ENCODE results near the gene ZBTB17. TPM values are rescaled to one million over a fixed set of nuclear protein-coding genes. Genes with fewer than 3 reads are reported as not detected.
"Not testable (repeated sequence)": the region's sequence is repeated elsewhere in the genome, so short reads cannot be mapped to it uniquely, and the experiment has no call there.

ZBTB17 gene
- polyA plus RNA-seq (ENCODE audit: insufficient read length), result 24.9 TPM

DNA sequence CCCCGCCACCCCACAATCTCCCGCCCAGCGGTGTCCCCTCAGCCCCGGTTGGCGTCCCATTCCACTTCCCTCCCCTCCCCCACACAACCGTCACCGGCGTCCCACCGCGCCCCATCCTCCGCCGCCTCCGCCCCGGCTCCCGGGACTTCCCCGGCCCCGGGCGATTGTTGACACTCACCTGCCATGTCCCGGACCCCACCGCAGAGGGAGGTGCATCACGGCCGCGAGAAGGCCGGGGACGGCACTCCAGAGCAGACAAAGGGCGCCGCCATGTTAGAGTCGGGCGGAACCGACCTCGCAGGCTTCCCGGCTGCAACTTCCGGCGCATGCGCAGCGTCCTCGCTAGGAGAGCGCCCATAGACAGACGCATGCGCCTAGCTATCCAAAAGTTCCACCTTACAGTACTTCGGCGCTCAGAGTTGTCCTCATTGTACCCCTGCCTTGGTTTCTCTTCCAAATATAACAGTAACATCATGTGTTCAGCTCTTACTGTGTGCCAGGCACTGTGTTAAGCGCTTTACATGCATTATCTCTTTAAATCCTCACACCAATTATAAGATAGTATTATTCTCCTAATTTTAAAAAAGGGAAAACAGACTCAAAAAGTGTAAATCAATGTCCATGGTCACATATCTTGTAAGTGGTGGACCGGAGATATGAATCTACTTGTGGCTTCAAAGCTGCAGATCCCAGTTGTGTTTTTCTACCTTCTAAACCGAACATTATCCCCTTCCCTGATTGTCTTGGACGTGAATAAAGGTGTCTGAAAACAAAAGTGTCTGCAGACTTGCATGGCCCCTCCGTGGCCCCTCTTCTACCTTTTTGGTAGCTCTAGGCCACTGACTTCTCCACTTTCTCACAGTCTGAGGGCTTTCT, at the start of gene ZBTB17:
Gene ZBTB17 (minus strand): TSS at position 297 of the 876 bp plus-strand sequence. CDS start 27,606 bp downstream, outside the sequence.
- peak; percentile 81 for DNase-seq (ENCODE audit: low read depth)

DNA sequence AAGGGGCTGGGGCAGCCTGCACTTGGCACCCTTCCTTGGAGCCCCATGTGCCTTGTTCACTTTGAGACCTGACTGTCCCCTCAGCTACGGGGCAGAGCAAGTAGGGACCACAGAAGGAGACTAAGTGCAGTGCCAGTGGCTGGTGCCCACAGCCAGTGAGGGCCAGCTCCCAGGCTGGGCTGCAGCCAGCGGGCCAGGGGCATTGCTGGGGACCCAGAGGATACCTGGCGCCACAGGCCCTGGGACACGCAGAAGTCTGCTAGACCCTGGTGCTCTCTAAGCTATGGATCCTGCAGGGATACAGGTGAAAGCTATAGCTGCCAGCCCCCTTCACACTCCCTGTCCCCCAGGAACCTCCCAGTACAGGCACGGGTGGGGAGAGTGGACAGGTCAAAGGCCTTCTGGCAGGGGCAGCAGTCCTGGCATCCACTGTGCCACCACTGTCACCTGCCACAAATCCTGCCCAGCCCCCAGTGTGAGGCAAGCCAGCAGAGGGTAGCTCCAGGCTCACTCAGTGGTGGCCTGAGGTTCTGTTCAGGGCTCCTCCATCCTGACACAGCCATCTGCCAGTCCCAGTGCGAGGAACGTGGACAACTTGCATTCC, 47.3 kb upstream of the ZBTB17 start:
- no peak for DNase-seq (ENCODE audit: low read depth)

DNA sequence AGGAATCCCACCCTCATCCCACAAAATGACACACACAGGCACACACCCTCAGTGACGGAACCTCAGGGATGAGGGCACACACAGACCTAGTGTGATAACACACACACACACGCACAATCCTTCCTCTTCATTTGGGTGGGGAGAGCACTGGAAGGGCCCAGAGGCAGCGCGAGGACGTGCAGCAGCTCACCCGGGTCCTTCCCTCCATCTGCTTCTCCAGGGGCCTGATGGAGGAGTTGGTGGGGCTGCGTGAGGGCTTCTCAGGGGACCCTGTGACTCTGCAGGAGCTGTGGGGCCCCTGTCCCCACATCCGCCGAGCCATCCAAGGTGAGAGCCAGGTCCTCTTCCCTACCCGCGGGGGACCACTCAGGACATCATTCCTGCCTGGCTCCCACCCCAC, 46.5 kb upstream of the ZBTB17 start:
- no peak for DNase-seq (ENCODE audit: low read depth)

DNA sequence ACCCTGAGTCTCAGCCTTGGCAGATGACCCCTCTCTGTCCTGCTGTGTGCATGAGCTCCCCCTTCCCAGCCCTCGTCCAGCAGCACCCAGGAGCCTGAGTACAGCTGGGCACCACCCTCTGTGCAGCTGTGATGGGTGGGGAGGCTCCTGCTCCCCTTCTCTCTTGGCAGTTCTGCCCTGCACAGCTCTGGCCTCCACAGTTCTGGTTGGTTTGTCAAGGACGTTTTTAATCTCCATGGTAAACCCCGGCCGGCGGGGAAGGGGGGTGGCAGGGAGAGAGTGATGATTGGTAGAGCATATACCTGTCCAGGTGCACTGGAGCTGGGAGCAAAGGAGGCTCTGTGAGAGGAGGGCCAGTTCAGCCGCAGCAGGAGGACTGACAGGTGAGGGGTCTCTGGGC, 45.8 kb upstream of the ZBTB17 start, which contains the start of gene CLCNKA:
Gene CLCNKA (plus strand): TSS at position 356 of the 400 bp plus-strand sequence. CDS start 584 bp downstream, outside the sequence.
- no peak for DNase-seq (ENCODE audit: low read depth)

DNA sequence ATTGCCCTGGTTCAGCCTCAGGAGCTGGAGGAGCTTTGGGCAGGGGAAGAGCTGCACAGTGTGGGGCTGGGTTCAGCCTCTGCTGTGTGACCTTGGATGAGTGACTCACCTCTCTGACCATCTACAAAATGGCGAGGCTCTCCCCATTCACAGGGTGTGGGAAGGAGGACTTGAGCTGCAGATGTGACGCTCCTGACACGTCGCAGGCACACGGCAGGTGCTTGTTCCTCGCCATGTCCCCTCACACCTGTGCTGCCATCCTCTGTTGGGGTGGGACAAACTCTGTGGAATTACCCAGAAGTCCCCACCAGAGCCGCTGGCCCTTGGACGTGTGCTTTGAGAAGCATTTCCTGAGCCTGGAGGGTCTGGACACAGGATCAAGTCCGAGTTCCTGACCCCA, 45.0 kb upstream of the ZBTB17 start:
- not testable (repeated sequence) for DNase-seq (ENCODE audit: low read depth)

DNA sequence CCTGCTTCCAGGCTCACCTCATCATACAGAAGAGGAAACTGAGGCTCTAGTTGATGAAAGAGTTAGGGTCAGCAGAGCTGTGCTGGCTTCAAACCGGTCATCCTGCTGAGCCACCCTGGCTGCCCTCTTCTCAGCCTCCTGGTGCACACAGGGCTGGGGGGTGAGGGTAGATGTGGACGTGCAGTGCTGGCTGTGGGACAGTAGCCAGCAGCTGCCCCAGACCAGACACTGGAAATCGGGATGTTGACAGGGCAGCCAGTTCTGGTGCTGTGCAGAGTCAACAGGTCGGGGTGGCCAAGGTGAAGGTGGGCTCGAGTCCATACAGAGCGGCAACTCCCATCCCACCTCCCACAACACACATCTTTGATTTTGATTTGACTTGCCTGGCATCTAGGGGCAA, 44.4 kb upstream of the ZBTB17 start:
- no peak for DNase-seq (ENCODE audit: low read depth)

DNA sequence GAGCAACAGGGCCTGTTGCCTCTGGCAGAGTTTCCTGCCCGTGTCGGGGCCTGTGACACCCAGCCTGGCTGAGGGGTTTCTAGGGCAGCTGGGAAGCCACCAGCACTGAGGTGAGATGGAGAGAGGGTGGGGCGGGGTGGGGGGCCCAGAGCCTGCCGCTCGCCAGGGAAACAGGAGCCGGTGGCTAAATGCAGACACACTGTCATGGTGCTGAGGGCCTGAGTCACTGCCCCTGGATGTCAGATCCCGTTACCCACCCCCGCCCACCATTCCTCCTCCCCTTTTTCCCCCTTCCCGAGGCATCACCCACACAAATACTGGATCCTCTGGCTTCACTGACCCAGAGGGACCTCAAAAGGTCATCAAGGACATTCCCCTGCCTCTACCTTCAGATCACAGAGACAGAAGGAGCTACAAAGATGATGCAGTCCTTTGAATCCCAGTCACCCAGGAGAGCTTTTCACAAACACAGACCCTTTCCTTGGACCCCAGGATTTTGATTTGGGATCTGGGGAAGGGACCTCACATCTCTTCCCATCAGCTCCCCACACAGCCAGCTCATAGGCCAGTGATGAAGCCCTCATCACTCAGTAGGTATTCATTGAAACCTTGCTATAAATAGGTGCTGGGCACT, 43.9 kb upstream of the ZBTB17 start:
- no peak for DNase-seq (ENCODE audit: low read depth)

DNA sequence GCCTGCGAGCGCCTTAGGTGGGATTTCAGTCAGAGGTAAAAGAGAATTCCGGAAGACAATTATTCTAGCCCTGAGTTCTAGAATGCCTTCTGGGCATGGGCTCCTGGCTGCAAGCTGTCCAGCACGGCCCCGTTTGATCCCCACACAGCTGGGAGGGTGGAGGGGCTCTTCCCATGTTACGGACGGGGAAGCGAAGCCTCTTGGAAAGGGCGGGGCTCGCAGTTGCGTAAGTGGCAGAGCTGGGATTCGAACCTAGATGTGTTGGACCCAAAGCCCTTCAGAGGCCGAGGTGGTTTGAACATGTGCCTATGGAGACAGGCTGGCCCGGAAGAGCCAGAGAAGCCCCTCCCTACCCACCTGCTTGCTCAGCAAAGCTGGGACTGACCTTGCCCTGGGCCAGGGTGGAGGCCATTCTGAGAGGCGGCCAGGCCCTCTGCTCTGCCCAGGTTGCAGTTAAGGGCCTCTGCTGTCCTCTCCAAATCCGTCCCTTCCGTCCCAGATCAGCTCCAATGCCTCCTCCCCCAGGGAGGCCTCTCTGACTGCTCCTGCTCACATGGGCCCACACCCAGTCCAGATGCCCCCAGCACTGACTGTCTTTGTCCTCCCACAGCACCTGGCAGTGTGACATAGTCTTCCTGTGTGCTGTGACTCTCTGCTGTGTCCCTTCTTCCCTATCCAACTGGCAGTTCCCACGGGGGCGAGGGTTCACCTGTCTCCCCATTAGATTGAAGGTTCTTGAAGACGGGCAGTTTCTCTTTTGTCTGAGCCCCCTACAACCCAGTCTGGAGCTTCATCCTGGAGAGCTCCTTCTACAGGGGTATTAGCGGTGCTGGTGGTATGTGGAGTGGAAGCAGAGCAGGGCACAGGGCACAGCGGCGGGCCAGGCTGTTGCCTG, 43.1 kb upstream of the ZBTB17 start:
- DNase-seq (ENCODE audit: low read depth), result no peak

DNA sequence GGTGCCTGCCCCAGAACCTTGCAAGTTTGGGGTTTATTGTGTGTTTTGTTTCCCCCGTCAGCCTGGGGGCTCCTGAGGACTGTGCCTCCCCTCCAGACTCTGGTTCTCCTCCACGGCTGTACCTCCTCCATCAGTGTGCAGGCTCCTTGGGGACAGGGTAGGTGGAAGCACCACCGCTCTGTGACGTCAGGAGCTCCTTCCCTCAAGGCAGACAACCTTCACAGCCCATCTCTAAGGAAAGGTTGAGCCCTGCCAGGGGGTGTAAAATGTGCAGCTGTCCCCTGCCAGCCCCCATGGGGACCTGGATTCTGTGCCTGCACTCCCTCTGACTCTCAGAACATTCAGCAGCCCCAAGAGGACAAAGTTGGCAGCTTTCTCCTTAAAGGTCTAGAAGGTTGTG, 42.4 kb upstream of the ZBTB17 start:
- DNase-seq (ENCODE audit: low read depth), result no peak

DNA sequence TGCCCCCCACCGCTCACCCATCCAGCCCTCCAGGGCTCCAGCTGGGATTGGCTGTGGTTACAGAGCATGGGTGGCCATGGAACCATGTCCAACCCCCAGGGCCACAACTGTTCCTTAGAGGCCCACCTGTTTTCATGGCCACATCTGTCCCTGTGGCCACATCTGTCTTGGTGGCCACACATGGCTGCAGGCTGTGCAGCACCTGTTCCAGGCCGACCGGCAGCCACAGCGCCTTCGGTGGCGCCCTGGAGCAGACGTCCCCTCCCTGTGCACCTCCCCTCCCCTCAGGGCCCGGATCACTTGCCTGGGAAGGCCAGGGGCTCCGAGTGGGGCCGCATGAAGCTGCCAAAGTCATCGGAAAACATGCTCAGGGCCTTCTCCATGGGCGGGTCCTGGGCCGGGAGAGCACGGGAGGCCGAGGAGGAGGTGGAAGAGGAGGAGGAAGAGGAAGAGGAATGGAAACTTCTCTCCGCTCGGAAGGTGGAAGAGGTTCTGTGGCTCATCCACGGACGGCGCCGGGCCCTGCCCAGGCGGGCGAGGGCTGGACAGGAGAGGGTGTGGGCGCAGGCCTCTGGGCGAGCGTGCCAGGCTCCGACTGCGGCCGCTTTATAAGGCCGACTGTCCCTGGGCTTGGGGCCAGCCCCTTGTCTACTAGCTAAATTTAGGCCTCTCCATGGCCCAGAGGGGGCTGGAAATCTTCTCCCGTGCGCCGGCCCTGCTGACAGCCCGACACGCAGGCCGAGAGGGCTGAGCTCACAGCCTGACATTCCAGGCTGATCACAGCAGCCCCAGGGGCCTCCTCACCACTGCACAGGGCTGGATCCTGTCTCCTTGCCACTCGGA, 41.8 kb upstream of the ZBTB17 start, which contains the start of gene HSPB7:
Gene HSPB7 (minus strand): TSS at position 583 of the 843 bp plus-strand sequence. CDS start 80 bp downstream, at position 503.
- peak; percentile 64 for DNase-seq (ENCODE audit: low read depth)

DNA sequence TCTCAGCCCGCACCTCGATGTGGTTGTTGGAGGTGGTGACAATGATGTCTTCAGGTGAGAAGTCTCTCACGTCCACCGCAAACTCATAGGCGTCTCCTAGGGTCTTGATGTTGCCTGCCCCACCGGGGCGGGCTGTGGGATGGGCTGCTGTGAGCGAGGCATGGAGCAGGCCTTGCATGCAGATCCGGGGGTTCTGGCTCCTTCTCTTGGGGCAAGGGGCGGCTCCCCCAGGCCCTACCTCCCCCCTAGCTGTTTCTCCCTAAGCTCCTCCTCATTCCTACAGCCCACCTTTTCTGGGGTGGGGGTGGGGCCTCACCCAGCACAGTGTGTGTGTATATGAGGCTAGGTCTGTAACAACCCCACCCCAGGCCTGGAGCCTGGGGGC, 41.2 kb upstream of the ZBTB17 start:
- no peak for DNase-seq (ENCODE audit: low read depth)

DNA sequence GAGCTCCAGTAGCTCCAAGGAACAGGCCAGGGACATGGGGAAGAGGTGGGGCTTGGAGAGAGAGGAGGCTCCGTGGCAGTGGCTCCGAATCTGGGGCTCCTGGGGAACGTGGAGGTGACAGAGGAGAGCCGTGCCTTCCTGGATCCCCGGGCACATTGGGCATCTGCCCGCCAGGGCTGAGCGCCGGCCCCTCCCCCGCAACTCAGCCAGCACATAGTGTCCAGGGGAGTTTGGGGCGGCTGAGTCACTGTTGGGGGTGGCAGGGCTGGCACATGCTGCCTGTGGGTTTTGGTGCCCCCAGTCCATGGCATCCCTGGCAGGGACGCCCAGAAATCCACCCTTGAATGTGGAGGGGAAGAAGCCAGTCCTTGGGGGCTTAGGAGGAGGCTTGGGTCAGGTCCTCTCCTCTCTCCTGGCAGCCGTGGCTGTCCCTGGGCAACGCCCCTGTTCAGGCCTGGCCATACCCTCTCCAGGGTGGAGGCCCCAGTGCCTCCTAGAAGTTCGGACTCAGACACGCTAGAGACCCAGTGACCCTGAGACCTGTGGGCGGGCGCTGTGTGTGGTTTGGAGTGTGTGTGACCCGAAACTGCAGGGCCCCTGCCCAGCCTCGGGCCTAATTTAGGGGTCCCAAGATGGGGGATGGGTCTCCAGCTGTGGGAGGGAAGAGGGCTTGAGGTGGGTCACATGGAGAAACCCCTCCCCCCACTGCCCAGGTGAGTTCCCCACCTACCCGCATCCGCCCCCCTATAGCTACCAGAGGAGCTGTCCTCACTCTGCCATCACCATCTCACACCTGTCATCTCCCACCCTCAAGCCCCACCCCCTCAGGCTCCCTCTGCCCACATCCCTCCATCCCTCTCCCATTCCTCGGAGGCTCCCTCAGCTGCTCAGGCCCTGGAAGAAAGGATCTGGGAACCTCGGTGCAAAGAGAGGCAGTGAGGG, 40.3 kb upstream of the ZBTB17 start:
- DNase-seq (ENCODE audit: low read depth), result no peak

DNA sequence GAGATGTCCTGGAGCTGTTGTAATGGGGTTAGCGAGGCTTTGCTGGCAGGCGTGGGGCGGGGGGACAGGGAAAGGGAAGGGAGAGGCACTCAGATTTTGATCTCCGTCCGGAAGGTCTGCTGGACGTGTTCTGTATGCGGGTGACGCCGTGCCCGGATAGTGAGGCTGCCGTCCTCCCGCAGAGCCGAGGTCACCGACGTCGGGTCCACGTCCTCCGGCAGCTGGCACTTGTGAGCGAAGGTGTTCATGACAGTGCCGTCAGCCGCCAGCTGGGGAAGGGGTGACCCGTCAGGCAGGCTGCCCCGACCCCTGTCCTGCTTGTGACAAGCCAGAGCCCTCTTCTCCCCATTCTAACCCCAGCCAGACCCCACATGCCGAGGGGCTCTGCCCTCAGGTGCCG, 39.6 kb upstream of the ZBTB17 start:
- DNase-seq (ENCODE audit: low read depth), result no peak

DNA sequence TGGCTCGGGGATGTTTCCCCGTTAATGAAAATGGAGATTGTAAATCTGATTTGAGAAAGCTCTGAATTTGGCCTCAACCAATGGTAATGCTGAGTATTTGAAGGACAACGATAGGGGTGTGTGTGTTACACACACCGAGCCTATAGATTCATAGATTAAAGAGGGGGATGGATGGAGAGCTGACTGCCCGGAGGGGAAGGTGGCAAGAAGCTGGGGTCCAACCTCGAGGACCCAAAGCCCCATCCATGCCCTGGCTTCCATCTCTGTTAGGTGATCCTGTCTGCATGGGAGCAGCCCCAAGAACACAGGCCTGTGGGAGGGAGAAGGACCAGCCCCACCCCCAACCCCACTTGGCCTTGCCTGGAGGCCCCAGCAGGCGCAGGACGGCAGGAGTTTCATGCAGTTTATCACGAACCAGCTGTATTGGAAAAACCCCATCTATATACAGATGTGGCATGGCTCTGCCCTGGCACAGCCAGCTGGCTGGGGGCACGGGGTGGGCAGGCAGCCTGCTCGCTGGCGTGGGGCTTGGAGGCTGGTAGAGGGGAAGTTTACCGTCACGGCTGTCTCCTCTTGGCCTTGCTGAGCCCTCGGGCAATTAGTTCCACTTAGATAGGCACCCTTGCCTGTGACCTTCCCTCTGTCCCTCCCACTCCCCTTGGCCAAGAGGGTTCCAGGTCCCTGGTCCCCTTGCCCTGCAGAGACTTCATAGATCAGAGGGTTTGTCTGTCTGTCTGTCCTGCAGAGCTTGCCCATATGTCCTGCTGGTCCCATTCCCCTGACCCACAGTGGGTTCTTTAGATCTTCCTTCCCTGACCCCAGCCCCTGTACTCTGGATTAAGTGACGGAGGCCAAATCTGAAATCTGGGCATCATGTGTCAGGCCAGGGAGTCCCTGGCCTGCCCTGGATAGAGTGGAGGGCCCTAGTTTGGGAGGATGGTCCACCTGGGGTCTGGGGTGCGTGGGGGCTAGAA, 38.9 kb upstream of the ZBTB17 start:
- DNase-seq (ENCODE audit: low read depth), result no peak

DNA sequence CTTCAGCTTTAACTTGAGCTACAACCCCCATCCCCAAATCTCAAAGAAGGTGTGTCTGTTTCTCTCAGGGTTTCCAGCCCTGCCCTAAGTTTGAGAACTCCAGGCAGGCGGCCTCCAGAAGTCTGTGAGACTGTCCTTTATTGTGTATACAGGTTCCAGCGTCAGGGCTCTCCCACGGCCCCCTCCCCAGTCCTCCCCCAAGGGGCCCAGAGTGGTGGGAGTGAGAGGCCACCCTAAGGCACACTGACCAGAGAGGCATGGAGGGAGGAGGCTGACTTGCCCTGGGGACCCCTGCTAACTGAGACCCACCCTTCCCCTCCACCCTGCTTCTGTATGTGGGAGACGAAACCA, 38.0 kb upstream of the ZBTB17 start:
- no peak for DNase-seq (ENCODE audit: low read depth)

DNA sequence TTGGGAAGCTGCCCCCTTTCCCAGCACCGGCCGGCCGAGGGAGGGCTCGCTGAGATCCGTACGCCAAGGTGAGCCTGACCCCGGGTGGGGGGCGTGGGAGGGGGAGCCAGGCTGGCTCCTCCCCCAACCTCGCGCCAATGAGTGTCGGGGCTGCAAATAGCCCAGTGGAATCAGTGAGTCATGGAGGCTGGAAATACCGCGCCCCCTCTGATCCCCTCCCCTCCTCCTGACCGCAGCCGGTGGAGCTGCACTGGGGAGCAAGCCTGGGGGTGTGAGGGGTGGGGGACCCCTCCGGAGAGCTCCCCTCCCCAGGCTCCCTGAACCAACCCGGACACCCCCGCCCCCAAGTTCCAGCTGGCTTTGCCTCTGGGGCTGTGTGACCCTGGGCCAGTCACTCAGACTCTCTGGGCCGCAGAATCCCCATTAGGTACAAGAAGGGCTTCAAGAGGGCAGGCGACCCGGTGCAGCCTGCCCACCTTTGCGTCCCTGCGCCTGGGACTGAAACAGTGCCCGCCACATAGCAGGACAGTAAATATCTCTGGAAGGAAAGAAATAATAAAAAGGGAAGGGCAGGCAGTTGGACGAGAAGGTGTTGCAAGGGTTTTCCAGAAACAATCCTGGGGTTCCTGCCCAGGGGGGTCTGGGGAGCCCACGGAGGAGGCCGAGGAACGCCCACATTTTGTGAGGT, 37.5 kb upstream of the ZBTB17 start:
- DNase-seq (ENCODE audit: low read depth), result no peak

DNA sequence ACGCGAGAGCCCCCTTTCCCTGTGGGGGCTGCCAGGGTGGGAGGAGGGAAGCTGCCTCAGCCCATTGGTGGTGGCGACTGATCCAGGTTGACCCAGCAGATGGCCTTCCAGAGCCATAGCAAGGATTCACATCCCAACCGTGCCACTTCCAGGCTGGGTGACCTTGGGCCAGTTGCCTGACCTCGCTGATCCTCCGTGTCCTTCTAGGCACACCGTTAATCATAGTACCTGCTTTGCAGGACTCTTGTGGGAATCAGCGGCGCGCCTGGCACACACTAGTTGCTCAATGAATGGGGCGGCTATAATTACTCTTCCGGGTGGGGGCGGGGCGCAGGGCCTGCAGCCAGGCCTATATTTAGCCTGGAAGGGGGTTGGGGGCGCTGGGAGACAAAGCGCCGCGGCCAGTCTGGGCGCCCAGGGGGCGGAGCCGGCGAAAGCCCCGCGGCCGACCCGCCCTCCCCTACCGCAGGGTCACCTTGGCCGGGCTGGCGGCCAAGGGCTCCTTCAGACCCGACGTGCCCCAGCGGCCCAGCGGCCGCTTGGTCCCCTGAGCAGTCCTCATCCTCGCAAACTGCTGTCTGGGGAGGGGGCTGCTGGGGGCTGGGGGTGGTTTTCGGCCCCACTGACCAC, 36.8 kb upstream of the ZBTB17 start:
- DNase-seq (ENCODE audit: low read depth), result no peak
